ENCODE data around the gene ADD2.
"Not testable (repeated sequence)": the region's sequence is repeated elsewhere in the genome, so short reads cannot be mapped to it uniquely, and the experiment has no call there.

The ADD2 gene

DNA sequence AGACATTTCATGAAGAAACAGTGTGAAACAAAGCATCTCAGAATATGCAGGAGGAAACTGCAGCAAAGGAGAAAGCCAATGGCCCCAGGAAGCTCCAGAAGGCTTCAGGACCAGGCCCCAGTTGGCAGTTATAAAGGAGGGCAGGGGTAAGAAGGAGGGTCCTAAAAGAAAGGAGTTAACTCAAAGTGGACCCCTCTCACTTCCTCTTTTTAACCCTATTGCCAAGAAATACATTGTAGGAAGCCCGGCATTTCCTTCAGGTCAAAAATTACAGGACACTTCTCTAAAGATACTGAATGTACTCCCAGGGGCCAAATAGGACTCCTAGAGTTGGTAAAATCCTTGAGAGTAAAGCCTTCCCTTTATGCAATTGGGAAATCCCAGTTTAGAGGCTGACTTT lies 137.2 kb downstream of the ADD2 start:
- no peak for DNase-seq

DNA sequence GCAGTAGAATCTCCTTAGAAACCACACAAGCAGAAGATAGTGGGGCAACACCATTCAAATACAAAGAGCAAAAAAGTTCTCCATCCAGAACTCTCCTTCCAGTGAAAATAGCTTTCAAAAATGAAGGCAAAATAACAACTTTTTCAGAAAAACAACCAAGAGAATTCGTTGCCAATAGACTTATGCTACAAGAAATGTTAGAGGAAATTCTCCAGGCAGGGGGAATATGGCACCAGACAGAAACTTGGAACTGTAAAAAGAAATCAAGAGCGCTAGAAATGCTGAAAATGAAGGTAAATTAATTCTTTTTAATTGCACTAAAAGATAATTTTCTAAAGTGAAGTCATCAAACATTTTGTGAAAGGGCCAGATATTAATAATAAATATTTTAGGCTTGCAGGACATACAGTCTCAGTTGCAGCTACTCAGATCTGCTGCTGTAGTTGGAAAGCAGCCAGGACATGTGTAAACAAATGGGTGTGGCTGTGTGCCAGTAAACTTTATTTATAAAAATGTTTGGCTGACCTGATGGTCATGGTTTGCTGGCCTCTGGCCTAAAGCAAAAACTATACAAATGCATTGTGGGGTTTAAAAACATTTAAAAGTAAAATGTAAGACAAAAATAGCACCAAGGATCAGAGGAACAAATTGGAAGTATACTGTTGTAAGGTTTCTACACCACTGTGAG lies 140.6 kb downstream of the ADD2 start:
- no peak for DNase-seq

DNA sequence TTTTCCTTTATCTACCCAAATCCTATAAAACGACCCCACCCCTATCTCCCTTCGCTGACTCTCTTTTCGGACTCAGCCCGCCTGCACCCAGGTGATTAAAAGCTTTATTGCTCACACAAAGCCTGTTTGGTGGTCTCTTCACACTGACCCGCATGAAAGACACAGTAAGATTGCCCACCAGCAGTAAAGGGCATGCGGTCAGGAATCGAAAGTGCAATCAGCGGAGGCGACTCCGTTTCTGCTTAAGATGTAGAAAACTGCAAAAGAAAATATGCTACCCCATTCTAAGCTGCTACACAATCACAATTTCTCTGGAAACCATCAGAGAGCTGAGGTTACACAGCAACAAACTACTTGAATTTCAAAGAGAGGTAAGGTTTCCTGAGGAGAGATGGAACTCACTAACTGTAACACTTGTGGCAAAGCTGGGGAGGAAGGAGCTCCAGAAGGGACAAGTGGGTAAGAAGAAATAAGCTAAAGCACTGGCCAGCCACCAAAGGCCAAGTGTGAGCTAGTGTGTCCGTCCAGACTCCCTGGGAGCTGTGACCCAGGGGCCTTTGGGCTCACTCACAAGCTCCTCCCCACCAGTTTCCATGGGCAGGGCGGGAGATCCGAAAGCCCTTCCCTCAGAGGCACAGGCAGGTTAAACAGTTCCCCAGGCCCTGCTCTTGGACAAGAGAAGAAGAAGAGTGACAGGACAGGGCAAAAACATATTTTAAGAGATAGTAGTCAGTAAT lies 141.6 kb downstream of the ADD2 start:
- no peak for DNase-seq

DNA sequence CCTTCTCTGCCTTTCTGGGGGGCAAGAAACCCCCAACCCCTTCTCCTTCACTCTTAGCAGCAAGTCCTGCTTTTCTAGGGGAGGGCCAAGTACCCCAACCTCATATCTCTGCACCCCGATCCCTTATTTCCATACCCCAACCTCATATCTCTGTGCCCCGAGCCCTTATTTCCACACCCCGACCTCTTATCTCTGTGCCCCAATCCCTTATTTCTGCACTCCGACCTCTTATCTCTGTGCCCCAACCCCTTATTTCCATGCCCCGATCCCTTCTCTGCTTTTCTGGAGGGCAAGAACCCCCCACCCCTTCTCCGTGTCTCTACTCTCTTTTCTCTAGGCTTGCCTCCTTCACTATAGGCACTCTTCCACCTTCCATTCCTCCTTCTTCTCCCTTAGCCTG lies 146.5 kb downstream of the ADD2 start:
- DNase-seq: not testable (repeated sequence)

DNA sequence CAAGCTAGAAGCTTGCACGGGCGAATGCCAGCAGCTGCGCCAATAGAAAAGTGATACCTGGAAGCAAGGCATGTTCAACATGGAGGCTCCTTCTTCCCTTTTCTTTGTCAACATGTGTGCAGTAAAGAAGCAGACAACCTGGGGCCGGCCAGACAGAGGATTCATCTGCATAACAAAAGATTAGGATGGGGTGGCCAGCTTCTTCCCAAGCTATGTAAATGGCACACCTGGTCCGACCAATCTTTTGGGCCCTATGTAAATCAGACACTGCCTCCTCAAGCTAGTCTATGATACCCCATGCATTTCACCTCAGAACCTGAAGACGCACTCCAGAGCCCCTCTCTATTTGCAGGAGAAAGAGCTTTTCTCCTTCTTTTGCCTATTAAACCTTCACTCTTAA lies 148.0 kb downstream of the ADD2 start:
- no peak for DNase-seq

DNA sequence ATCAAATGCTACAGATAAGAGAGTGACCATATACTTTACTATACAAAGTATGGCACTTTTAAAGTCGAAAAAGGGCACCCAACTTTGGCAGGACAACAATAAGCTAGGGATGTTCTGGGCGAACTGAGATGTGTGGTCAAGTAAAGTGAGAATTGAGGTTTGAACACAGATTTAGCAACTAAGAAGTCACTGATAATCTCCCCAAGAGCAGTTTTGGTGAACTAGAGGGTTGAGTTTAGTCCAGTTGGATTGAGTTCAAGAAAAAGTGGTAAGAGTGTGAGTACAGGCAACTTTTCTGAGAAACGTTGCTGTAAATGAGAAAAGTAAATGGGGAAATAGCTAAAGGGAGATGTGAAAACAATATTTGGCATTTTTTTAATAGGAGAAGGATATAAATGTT lies 148.8 kb downstream of the ADD2 start:
- no peak for DNase-seq

DNA sequence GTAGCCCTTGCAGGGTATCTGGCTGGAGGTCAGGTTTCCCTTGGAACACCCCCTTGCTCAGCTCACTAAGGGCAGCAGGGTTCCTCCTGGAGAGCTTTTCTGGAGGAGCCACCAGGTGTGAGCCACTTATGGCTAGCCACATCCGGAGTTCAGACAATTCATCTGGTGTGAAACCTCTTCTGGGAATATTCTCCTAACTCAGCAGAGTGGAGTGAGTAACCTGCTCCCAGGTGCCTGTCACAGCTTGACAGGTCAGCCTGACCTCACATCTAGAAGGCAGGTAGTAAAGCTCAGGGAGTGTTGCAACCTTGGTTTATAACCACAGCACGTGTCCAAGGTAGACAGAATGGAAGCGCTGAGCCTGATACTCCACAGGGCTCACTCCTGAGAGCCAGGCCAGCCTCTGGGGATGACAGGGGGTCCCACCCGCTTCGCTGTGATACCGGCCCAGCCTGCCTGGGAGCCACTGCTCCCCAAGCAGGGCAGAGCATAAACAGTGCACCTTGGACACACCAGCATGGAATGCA lies 151.8 kb downstream of the ADD2 start:
- DNase-seq: no peak

DNA sequence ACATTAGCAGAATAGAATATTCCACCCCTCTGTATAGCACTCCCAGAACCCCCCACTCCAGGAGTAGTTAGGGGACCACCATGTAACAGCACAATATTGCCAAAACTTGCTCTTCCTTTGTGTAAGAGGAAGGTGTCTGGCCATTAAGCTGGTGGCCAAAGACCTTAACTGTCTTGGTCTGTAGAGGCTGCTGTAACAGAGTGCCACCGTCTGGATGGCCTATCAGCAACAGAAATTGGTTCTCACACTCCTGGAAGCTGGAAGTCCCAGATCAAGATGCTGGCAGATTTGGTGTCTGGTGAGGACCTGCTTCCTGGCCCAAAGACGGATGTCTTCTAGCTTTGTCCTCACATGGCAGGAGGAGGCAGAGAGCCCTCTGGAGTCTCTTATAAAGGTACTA lies 152.8 kb downstream of the ADD2 start:
- no peak for DNase-seq

DNA sequence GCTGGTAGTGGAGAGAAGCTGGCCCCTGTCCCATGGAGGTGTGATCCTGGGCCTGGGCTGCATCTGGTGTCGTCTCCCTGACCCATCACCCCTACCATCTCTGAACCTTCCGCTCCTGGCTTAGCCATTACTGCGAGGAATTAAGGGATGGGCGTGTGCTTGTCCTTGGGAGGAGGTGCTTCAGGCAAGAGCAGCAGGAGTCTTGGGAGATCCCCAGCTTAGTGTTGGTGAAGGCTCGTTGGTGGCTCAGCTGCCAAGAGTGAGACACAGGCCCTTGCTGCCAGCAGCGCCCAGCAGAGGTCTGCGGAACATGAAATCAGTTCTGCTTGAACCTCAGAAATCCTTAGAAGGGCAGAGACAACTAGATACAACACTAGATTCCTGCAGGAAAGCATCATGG lies 154.5 kb downstream of the ADD2 start:
- DNase-seq: no peak

DNA sequence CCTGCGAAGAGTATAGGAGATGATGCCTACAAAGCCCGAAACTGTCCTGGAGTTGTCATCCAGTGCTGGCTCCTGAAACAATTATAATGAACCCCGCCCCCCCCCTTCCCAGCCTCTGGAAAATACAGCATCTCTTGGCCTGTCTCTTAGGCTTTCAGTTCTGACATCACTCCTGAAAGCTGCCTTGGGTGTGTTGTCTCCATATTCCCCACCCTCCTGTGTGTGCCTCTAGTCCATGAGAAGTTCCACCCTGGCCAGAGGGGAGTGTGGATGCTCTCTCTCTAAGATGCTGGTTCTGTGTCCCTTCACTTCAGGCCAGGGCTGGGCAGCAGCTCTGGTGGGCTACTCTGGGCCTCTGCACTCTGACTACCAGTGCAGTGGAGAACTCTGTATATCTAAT lies 155.4 kb downstream of the ADD2 start:
- DNase-seq: no peak

DNA sequence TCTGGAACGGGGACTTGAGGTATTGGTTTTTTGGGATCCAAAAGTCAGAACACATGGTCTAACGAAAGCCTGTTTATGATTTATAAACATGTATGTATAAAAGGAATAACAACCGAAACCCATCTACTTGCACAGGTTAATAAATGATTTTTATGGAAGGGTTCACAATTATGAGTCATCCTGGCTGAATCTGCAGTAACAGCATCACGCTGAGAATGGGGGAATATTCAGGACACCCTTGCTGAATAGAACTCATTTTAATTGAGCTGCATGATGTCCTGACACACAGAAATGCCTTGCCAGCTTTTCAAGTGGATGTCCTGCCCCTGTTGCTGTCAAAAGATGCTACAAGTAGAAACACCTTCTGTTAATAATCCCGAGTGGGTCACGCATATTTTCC lies 159.6 kb downstream of the ADD2 start:
- no peak for DNase-seq

DNA sequence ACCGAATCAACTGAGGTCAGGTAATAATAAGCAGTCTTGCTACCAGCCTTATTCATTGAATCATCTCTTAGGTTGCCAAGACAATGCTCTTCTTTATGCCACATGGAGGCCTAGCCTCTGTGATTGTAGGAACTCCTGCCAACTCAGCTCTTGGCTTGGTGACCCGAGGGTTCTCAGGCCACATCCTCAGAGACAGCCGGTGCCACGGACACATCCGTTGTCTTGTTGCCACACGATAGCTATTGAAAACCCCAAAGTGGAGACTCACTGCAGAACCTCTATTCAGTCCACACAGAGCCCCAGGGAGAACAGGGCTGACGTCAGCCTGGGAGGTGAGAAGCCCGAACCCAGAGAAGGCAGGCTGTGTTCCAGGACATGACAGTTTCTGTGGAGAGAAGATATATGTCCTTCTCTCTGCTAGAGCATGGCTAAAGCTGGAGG lies 160.9 kb downstream of the ADD2 start:
- DNase-seq: no peak
